ENCODE measurements around the gene ITGA6. TPM values are rescaled to one million over a fixed set of nuclear protein-coding genes. Genes with fewer than 3 reads are reported as not detected.

The ITGA6 gene
- total RNA-seq, 5 donors from 2014 or later (not counting 1 experiment from before 2014, with no cell fraction given), result 50.7 to 188 (median 80.9) TPM

DNA sequence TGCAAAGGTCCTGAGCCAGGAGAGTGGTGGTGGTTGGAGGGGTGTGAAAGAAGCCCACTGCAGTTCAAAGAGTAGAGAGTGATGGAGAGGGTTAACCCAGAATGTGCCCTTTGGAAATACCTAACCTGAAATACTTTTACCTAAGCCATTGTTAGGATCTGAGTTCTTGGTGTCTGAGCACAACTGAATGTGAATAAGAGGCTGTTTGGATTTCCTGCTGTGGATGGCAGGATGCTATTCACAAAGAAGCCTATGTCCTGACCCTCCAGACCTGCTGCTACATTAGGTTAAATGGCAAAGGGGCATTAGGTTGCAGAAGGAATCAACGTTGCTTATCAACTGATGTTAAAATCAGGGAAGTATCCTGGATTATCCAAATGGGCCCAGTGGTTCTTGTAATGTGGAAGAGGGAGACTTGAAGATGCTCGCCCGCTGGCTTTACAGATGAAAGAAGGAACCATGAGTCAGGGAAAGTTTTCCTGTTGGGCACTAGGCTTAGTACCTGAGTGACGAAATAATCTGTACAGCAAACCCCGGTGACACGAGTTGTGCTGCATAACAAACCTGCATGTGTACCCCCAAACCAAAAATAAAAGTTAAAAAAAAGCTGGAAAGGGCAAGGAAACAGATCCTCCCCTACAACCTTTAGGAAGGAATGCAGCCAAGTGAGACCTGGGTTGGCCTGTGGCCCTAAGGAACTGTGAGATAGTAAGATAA, 27.2 kb downstream of the ITGA6 start:
- H3K4me3 ChIP-seq (ENCODE audit: control insufficient read depth in 1 of 2, extremely low read depth in 1 of 2, low read length in 1 of 2), result no peak overlapping the region
- no peaks in the 10 kb centered on the region for H3K27me3 Mint-ChIP-seq
- H3K27ac Mint-ChIP-seq, result peak overlapping the region; percentile 77 to 90
- peaks cover 21% of the 10 kb centered on the region for H3K36me3 Mint-ChIP-seq
- POLR2A ChIA-PET, result no interaction called here
- peaks cover 3 to 11% of the 10 kb centered on the region in 2 donors for H3K36me3 ChIP-seq (ENCODE audit: control insufficient read depth in 2 of 2, extremely low read depth in 1 of 2, insufficient read depth in 1 of 2, low read length in 1 of 2)
- no peaks in the 10 kb centered on the region for H3K9me3 Mint-ChIP-seq
- 78% methylated on average over 2 of the region's 6 CpGs for WGBS (ENCODE audit: insufficient coverage)
- ATAC-seq (replicated peaks in 1 of 4), result no peak
- H3K4me1 Mint-ChIP-seq, result peaks cover 84 to 90% (median 88%) of the 10 kb centered on the region in 3 donors
- H3K27ac ChIP-seq (ENCODE audit: low read length), result no peak overlapping the region
- H3K9me3 ChIP-seq, result no peaks in the 10 kb centered on the region
- DNase-seq, result no peak
- peak overlapping the region in 1 of 3 donors; percentile 23 for H3K4me3 Mint-ChIP-seq
- CTCF ChIA-PET, result interaction anchor here in 1 of 2 donors (0.7 kb wide), 1 partner anchor 279 kb away, joined by 3 read pairs; no protein-coding TSS in a partner anchor
- H3K4me1 ChIP-seq (ENCODE audit: control insufficient read depth in 1 of 2, extremely low read depth in 1 of 2, insufficient read depth in 2 of 2, low read length in 2 of 2), result peaks cover 36 to 71% of the 10 kb centered on the region in 2 experiments
- no peaks in the 10 kb centered on the region for H3K27me3 ChIP-seq (replicated peaks in 1 of 2; ENCODE audit: control insufficient read depth in 2 of 2, extremely low read depth in 1 of 2, insufficient read depth in 2 of 2, low read length in 1 of 2)

DNA sequence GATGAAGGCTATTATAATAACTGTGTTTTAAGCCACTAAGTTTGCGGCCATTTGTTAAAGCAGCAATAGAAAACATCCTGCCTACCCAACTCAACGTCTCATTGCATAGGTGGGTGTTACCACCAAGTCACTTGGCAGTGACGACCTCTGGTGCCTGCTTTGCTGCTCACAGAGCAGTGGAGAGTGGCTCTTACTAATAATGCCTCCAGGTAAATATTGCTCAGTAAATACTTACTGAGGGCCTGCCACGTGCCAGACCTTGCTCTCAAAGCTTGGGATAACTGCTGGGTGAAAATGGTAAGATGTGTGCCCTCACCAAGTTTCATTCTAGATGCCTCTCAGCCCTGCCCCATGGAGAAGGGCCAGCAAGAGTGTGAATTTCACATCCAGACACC, 27.7 kb downstream of the ITGA6 start:
- H3K36me3 Mint-ChIP-seq, result peaks cover 18% of the 10 kb centered on the region
- Histone ChIP-seq H3K9me3 (no peaks in the 10 kb centered on the region), H3K4me3 (ENCODE audit: control insufficient read depth in 1 of 2, extremely low read depth in 1 of 2, low read length in 1 of 2) (no peak overlapping the region), H3K27ac (ENCODE audit: low read length) (no peak overlapping the region), H3K27me3 (replicated peaks in 1 of 2; ENCODE audit: control insufficient read depth in 2 of 2, extremely low read depth in 1 of 2, insufficient read depth in 2 of 2, low read length in 1 of 2) (no peaks in the 10 kb centered on the region), H3K4me1 (ENCODE audit: control insufficient read depth in 1 of 2, extremely low read depth in 1 of 2, insufficient read depth in 2 of 2, low read length in 2 of 2) (peaks cover 42 to 71% of the 10 kb centered on the region in 2 experiments), H3K36me3 (ENCODE audit: control insufficient read depth in 2 of 2, extremely low read depth in 1 of 2, insufficient read depth in 1 of 2, low read length in 1 of 2) (peaks cover 3 to 11% of the 10 kb centered on the region in 2 donors)
- ATAC-seq (replicated peaks in 1 of 4), result peak; percentile 61 to 78 (median 68)
- peak overlapping the region in 1 of 3 donors; percentile 23 for H3K4me3 Mint-ChIP-seq
- H3K4me1 Mint-ChIP-seq, result peaks cover 84 to 90% (median 88%) of the 10 kb centered on the region in 3 donors
- peak overlapping the region; percentile 77 to 90 for H3K27ac Mint-ChIP-seq
- no peaks in the 10 kb centered on the region for H3K9me3 Mint-ChIP-seq
- WGBS (ENCODE audit: insufficient coverage), result no CpG with 5 or more reads among the region's 4 CpGs
- H3K27me3 Mint-ChIP-seq, result no peaks in the 10 kb centered on the region
- ChIA-PET POLR2A (no interaction called here), CTCF (interaction anchor here in 1 of 2 donors (0.6 kb wide), 1 partner anchor 14 kb away, joined by 3 read pairs; no protein-coding TSS in a partner anchor)
- peak in 1 of 35 experiments; percentile 31 for DNase-seq

DNA sequence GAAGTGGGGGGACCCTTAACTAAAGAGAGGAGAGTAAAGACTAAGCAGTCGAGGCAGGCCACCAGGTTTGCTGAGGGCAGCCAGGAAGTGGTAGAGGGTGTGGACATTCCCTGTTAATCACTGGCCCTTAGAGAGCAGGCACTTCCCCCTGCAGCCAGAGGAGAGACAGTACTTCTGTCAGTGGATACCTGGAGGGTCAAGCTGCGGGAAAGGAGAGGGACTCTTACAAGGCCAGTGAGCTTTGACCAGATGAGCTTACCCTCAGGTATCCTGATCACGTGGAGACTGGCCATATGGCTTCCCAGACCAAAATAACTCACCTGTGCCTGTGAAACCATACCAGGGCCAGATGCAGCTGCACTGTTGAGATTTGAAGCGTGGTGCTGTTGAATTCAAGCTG, 28.6 kb downstream of the ITGA6 start:
- H3K4me1 Mint-ChIP-seq, result peaks cover 89 to 93% (median 92%) of the 10 kb centered on the region in 3 donors
- H3K27ac Mint-ChIP-seq, result peak overlapping the region; percentile 81 to 90
- H3K4me3 Mint-ChIP-seq, result peak overlapping the region in 1 of 3 donors; percentile 33
- peaks cover 48 to 66% of the 10 kb centered on the region in 2 experiments for H3K4me1 ChIP-seq (ENCODE audit: control insufficient read depth in 1 of 2, extremely low read depth in 1 of 2, insufficient read depth in 2 of 2, low read length in 2 of 2)
- POLR2A ChIA-PET, result interaction anchor here in 1 of 2 donors (0.6 kb wide), 1 partner anchor 15 kb away, joined by 4 read pairs; no protein-coding TSS in a partner anchor
- peaks cover 3 to 11% of the 10 kb centered on the region in 2 donors for H3K36me3 ChIP-seq (ENCODE audit: control insufficient read depth in 2 of 2, extremely low read depth in 1 of 2, insufficient read depth in 1 of 2, low read length in 1 of 2)
- DNase-seq (no peak), ATAC-seq (replicated peaks in 1 of 4) (no peak)
- H3K27ac ChIP-seq (ENCODE audit: low read length), result no peak overlapping the region
- H3K4me3 ChIP-seq (ENCODE audit: control insufficient read depth in 1 of 2, extremely low read depth in 1 of 2, low read length in 1 of 2), result no peak overlapping the region
- H3K27me3 Mint-ChIP-seq, result no peaks in the 10 kb centered on the region
- no peaks in the 10 kb centered on the region for H3K9me3 ChIP-seq
- CTCF ChIA-PET, result interaction anchor here in 1 of 2 donors (0.5 kb wide), 1 partner anchor 28 kb away, joined by 5 read pairs; no protein-coding TSS in a partner anchor
- peaks cover 16% of the 10 kb centered on the region for H3K36me3 Mint-ChIP-seq
- no peaks in the 10 kb centered on the region for H3K9me3 Mint-ChIP-seq
- WGBS (ENCODE audit: insufficient coverage), result 90% methylated on average over 2 of the region's 4 CpGs
- H3K27me3 ChIP-seq (replicated peaks in 1 of 2; ENCODE audit: control insufficient read depth in 2 of 2, extremely low read depth in 1 of 2, insufficient read depth in 2 of 2, low read length in 1 of 2), result no peaks in the 10 kb centered on the region

DNA sequence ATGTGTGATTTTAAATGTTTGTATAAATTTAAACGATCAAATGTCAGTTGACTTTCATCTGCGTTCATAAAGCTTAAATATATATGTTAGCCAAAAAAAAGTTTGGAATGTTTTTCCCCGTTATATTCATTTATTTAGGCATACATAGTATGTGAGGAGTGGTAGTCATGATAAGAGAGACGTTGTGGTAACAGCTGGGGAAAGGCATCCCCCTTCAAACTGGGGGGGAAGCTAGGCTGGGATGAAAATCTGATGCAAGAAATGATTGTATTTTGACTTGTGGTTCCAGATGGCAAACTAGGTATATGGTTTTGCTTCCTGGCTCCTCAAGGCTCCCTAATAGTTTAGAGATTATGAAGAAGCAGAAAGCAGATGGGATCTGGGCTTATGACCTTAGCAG, 30.1 kb downstream of the ITGA6 start:
- peaks cover 92 to 94% (median 93%) of the 10 kb centered on the region in 3 donors for H3K4me1 Mint-ChIP-seq
- Histone ChIP-seq H3K4me1 (ENCODE audit: control insufficient read depth in 1 of 2, extremely low read depth in 1 of 2, insufficient read depth in 2 of 2, low read length in 2 of 2) (peaks cover 62 to 69% of the 10 kb centered on the region in 2 experiments), H3K9me3 (no peaks in the 10 kb centered on the region), H3K36me3 (ENCODE audit: control insufficient read depth in 2 of 2, extremely low read depth in 1 of 2, insufficient read depth in 1 of 2, low read length in 1 of 2) (peaks cover 3 to 11% of the 10 kb centered on the region in 2 donors), H3K27me3 (replicated peaks in 1 of 2; ENCODE audit: control insufficient read depth in 2 of 2, extremely low read depth in 1 of 2, insufficient read depth in 2 of 2, low read length in 1 of 2) (no peaks in the 10 kb centered on the region), H3K4me3 (ENCODE audit: control insufficient read depth in 1 of 2, extremely low read depth in 1 of 2, low read length in 1 of 2) (no peak overlapping the region), H3K27ac (ENCODE audit: low read length) (no peak overlapping the region)
- WGBS (ENCODE audit: insufficient coverage), result 55% methylated on average over 1 of the region's 4 CpGs
- DNase-seq, result no peak
- POLR2A ChIA-PET, result interaction anchor here in 1 of 2 donors (0.6 to 1.0 kb wide), 2 partner anchors 11 to 13 kb away, joined by 4 to 5 read pairs; no protein-coding TSS in a partner anchor
- H3K36me3 Mint-ChIP-seq, result peaks cover 16% of the 10 kb centered on the region
- peak overlapping the region; percentile 96 to 99 for H3K27ac Mint-ChIP-seq
- H3K27me3 Mint-ChIP-seq, result no peaks in the 10 kb centered on the region
- H3K9me3 Mint-ChIP-seq, result no peaks in the 10 kb centered on the region
- peak overlapping the region in 1 of 3 donors; percentile 82 for H3K4me3 Mint-ChIP-seq
- ATAC-seq (replicated peaks in 1 of 4), result no peak
- CTCF ChIA-PET, result interaction anchor here (0.6 to 2.1 kb wide), 5 partner anchors 17 to 992 kb away, joined by 3 to 6 read pairs (median 4); no protein-coding TSS in a partner anchor

GRCh38 chr2:172458561-172459124, 31.3 kb downstream of the ITGA6 start:
- no peaks in the 10 kb centered on the region for H3K9me3 Mint-ChIP-seq
- peaks cover 10% of the 10 kb centered on the region for H3K36me3 Mint-ChIP-seq
- Histone ChIP-seq H3K27ac (ENCODE audit: low read length) (no peak overlapping the region), H3K9me3 (no peaks in the 10 kb centered on the region), H3K4me3 (ENCODE audit: control insufficient read depth in 1 of 2, extremely low read depth in 1 of 2, low read length in 1 of 2) (no peak overlapping the region), H3K36me3 (ENCODE audit: control insufficient read depth in 2 of 2, extremely low read depth in 1 of 2, insufficient read depth in 1 of 2, low read length in 1 of 2) (peaks cover 3 to 4% of the 10 kb centered on the region in 2 donors), H3K4me1 (ENCODE audit: control insufficient read depth in 1 of 2, extremely low read depth in 1 of 2, insufficient read depth in 2 of 2, low read length in 2 of 2) (peaks cover 67 to 69% of the 10 kb centered on the region in 2 experiments), H3K27me3 (replicated peaks in 1 of 2; ENCODE audit: control insufficient read depth in 2 of 2, extremely low read depth in 1 of 2, insufficient read depth in 2 of 2, low read length in 1 of 2) (no peaks in the 10 kb centered on the region)
- ChIA-PET POLR2A (interaction anchor here (0.5 to 1.0 kb wide), 2 partner anchors 14 to 203 kb away, joined by 3 to 5 read pairs; no protein-coding TSS in a partner anchor), CTCF (interaction anchor here (0.7 to 5.1 kb wide), 4 partner anchors 16 to 644 kb away, joined by 3 to 69 read pairs (median 4); no protein-coding TSS in a partner anchor)
- no peak for DNase-seq
- ATAC-seq (replicated peaks in 1 of 4), result no peak
- peaks cover 93 to 97% (median 96%) of the 10 kb centered on the region in 3 donors for H3K4me1 Mint-ChIP-seq
- H3K27me3 Mint-ChIP-seq, result no peaks in the 10 kb centered on the region
- WGBS (ENCODE audit: insufficient coverage), result no CpG with 5 or more reads among the region's 4 CpGs
- peak overlapping the region in 1 of 3 donors; percentile 82 for H3K4me3 Mint-ChIP-seq
- H3K27ac Mint-ChIP-seq, result peak overlapping the region; percentile 96 to 99

GRCh38 chr2:172460780-172461201, 33.4 kb downstream of the ITGA6 start:
- H3K27me3 Mint-ChIP-seq, result no peaks in the 10 kb centered on the region
- H3K9me3 ChIP-seq, result no peaks in the 10 kb centered on the region
- H3K27ac ChIP-seq (ENCODE audit: low read length), result peak overlapping the region; percentile 66
- H3K4me3 Mint-ChIP-seq, result peak overlapping the region; percentile 58 to 82 (median 67)
- ATAC-seq (replicated peaks in 1 of 4), result no peak
- no peaks in the 10 kb centered on the region for H3K9me3 Mint-ChIP-seq
- no peak overlapping the region for H3K4me3 ChIP-seq (ENCODE audit: control insufficient read depth in 1 of 2, extremely low read depth in 1 of 2, low read length in 1 of 2)
- peaks cover 3% of the 10 kb centered on the region for H3K36me3 Mint-ChIP-seq
- peaks cover 71 to 74% of the 10 kb centered on the region in 2 experiments for H3K4me1 ChIP-seq (ENCODE audit: control insufficient read depth in 1 of 2, extremely low read depth in 1 of 2, insufficient read depth in 2 of 2, low read length in 2 of 2)
- H3K4me1 Mint-ChIP-seq, result peaks cover 93 to 97% (median 96%) of the 10 kb centered on the region in 3 donors
- no peaks in the 10 kb centered on the region for H3K36me3 ChIP-seq (ENCODE audit: control insufficient read depth in 2 of 2, extremely low read depth in 1 of 2, insufficient read depth in 1 of 2, low read length in 1 of 2)
- H3K27ac Mint-ChIP-seq, result peak overlapping the region; percentile 96 to 99
- DNase-seq, result no peak
- ChIA-PET POLR2A (interaction anchor here (0.5 to 1.4 kb wide), 6 partner anchors 8 to 38 kb away, joined by 3 to 5 read pairs (median 3); no protein-coding TSS in a partner anchor), CTCF (interaction anchor here (0.5 to 5.8 kb wide), 31 partner anchors 8 to 759 kb away, joined by 3 to 126 read pairs (median 6); partner anchors contain the start of gene ITGA6 (in 2 of the 2))
- no CpG with 5 or more reads among the region's 1 CpG for WGBS (ENCODE audit: insufficient coverage)
- no peaks in the 10 kb centered on the region for H3K27me3 ChIP-seq (replicated peaks in 1 of 2; ENCODE audit: control insufficient read depth in 2 of 2, extremely low read depth in 1 of 2, insufficient read depth in 2 of 2, low read length in 1 of 2)

Data from T-cell (primary cell).